SK-N-SH treated with all-trans-retinoic acid at 6 μM for 48 hours (cell line): ENCODE results near the gene PAPSS2.
"Not testable (repeated sequence)": the region's sequence is repeated elsewhere in the genome, so short reads cannot be mapped to it uniquely, and the experiment has no call there.

Experiments
- ATAC-seq: fragments of 200-7000 bp; cut with Tn5 transposase; 3 replicates; pipeline ENCODE4 v1.9.1; 2020; ENCODE audit warnings: mild to moderate bottlenecking, moderate library complexity
- ARNTL ChIP-seq: fragments of 450-650 bp; formaldehyde crosslinking; IDR thresholded peaks from 2 replicates; pipeline ENCODE4 v1.5.0; 2020; ENCODE audit warnings: low read depth, mild to moderate bottlenecking, moderate library complexity, borderline replicate concordance
- BACH2 ChIP-seq: fragments of 250-450 bp; sonication (Bioruptor Pico); IDR thresholded peaks from 2 replicates; pipeline ENCODE4 v1.9.0; 2021; ENCODE audit warnings: mild to moderate bottlenecking, borderline replicate concordance
- CSDC2 ChIP-seq: fragments of 250-450 bp; sonication (Bioruptor Pico); IDR thresholded peaks from 2 replicates; pipeline ENCODE4 v1.5.0; 2020; ENCODE audit warnings: mild to moderate bottlenecking, moderate library complexity
- CSRNP3 ChIP-seq: fragments of 250-450 bp; sonication (Bioruptor Pico); IDR thresholded peaks from 2 replicates; pipeline ENCODE4 v1.5.1; 2021; ENCODE audit warnings: mild to moderate bottlenecking, moderate library complexity
- ESRRG ChIP-seq: fragments of 250-450 bp; sonication (Bioruptor Pico); IDR thresholded peaks from 2 replicates; pipeline ENCODE4 v1.6.1; 2021; ENCODE audit warnings: mild to moderate bottlenecking
- GLIS3 ChIP-seq: fragments of 250-450 bp; sonication (Bioruptor Pico); IDR thresholded peaks from 2 replicates; pipeline ENCODE4 v1.5.0; 2020; ENCODE audit warnings: mild to moderate bottlenecking, moderate library complexity
- ISL1 ChIP-seq: fragments of 250-450 bp; sonication (Bioruptor Pico); IDR thresholded peaks from 2 replicates; pipeline ENCODE4 v2.1.2; 2022; ENCODE audit warnings: mild to moderate bottlenecking, moderate library complexity
- OSR1 ChIP-seq: fragments of 250-450 bp; sonication (Bioruptor Pico); IDR thresholded peaks from 2 replicates; pipeline ENCODE4 v1.8.0; 2022; ENCODE audit warnings: moderate library complexity, mild to moderate bottlenecking, inconsistent platforms
- PATZ1 ChIP-seq: fragments of 250-450 bp; sonication (Bioruptor Pico); IDR thresholded peaks from 2 replicates; pipeline ENCODE4 v1.8.0; 2020; ENCODE audit warnings: mild to moderate bottlenecking, moderate library complexity, borderline replicate concordance
- POU6F1 ChIP-seq: fragments of 250-450 bp; sonication (Bioruptor Pico); IDR thresholded peaks from 2 replicates; pipeline ENCODE4 v1.8.0; 2021; ENCODE audit warnings: low read depth, mild to moderate bottlenecking, moderate library complexity, borderline replicate concordance
- RARB ChIP-seq: fragments of 250-450 bp; sonication (Bioruptor Pico); IDR thresholded peaks from 2 replicates; pipeline ENCODE4 v1.8.0; 2021; ENCODE audit warnings: mild to moderate bottlenecking, moderate library complexity
- SNAI2 ChIP-seq: fragments of 250-450 bp; sonication (Bioruptor Pico); IDR thresholded peaks from 2 replicates; pipeline ENCODE4 v1.5.0; 2020; ENCODE audit warnings: mild to moderate bottlenecking, moderate library complexity
- TCF4 ChIP-seq: fragments of 250-450 bp; sonication (Bioruptor Pico); IDR thresholded peaks from 2 replicates; pipeline ENCODE4 v1.8.0; 2021; ENCODE audit warnings: mild to moderate bottlenecking, moderate library complexity, borderline replicate concordance
- TSHZ2 ChIP-seq: fragments of 250-450 bp; sonication (Bioruptor Pico); IDR thresholded peaks from 2 replicates; pipeline ENCODE4 v1.5.0; 2020; ENCODE audit warnings: mild to moderate bottlenecking, moderate library complexity
- ZFP3 ChIP-seq: fragments of 250-450 bp; sonication (Bioruptor Pico); IDR thresholded peaks from 2 replicates; pipeline ENCODE4 v1.5.0; 2020; ENCODE audit warnings: mild to moderate bottlenecking, moderate library complexity
- ZFP30 ChIP-seq: fragments of 450-650 bp; formaldehyde crosslinking; IDR thresholded peaks from 2 replicates; pipeline ENCODE4 v1.5.0; 2022; ENCODE audit warnings: mild to moderate bottlenecking, moderate library complexity
- ZNF565 ChIP-seq: fragments of 450-650 bp; formaldehyde crosslinking; conservative IDR thresholded peaks from 2 replicates; pipeline ENCODE4 v1.5.0; 2020; ENCODE audit warnings: low read depth, mild to moderate bottlenecking, moderate library complexity
- ZNF70 ChIP-seq: fragments of 450-650 bp; formaldehyde crosslinking; IDR thresholded peaks from 2 replicates; pipeline ENCODE4 v1.5.0; 2020; ENCODE audit warnings: mild to moderate bottlenecking, moderate library complexity
- ZNF8 ChIP-seq: fragments of 450-650 bp; formaldehyde crosslinking; IDR thresholded peaks from 2 replicates; pipeline ENCODE4 v1.5.0; 2020; ENCODE audit warnings: mild to moderate bottlenecking, moderate library complexity

The PAPSS2 gene

GRCh38 chr10:87642486-87642885 lies 17.2 kb upstream of the PAPSS2 start:
- TF ChIP-seq TSHZ2 (CRISPR knock-in tag) (no peak), ZNF565 (CRISPR knock-in tag) (no peak), RARB (CRISPR knock-in tag) (no peak), PATZ1 (no peak), SNAI2 (no peak), ZFP3 (no peak), ARNTL (CRISPR knock-in tag) (no peak), ZNF8 (CRISPR knock-in tag) (no peak), TCF4 (CRISPR knock-in tag) (no peak), ISL1 (CRISPR knock-in tag) (no peak), OSR1 (CRISPR knock-in tag) (no peak), ESRRG (CRISPR knock-in tag) (no peak)
- ATAC-seq = no peak

GRCh38 chr10:87642988-87643387 lies 16.7 kb upstream of the PAPSS2 start:
- ATAC-seq = no peak
- TF ChIP-seq PATZ1 (no peak), ZNF8 (CRISPR knock-in tag) (no peak), ZFP30 (no peak), ESRRG (CRISPR knock-in tag) (no peak)

- TF ChIP-seq CSRNP3 (CRISPR knock-in tag) (no peak), PATZ1 (no peak), OSR1 (CRISPR knock-in tag) (no peak), SNAI2 (no peak), ARNTL (CRISPR knock-in tag) (no peak), ZNF8 (CRISPR knock-in tag) (no peak), CSDC2 (no peak), BACH2 (CRISPR knock-in tag) (no peak), TCF4 (CRISPR knock-in tag) (no peak), POU6F1 (CRISPR knock-in tag) (no peak), TSHZ2 (CRISPR knock-in tag) (no peak), RARB (CRISPR knock-in tag) (no peak), ESRRG (CRISPR knock-in tag) (no peak), ISL1 (CRISPR knock-in tag) (no peak), ZNF70 (CRISPR knock-in tag) (no peak), GLIS3 (CRISPR knock-in tag) (no peak)
- TF ChIP-seq, all 23 proteins: peak for 0
- ATAC-seq = no peak
These were observed 15.8 kb upstream of the PAPSS2 start for GRCh38 chr10:87643920-87644319.

GRCh38 chr10:87644500-87644899 lies 15.2 kb upstream of the PAPSS2 start:
- not testable (repeated sequence) for ATAC-seq
